Esophagus muscularis mucosa (tissue), 3 donors: ENCODE results near the gene DACT2.

Experiments
- CTCF ChIP-seq, 3 experiments: fragments of 200-600 bp in 2 of 3; fragments of 450-650 bp in 1 of 3; sonication (generic) in 2 of 3; IDR thresholded peaks; one replicate each; pipeline ENCODE4 v1.5.1; 2017 to 2019; ENCODE audit warnings: antibody characterized with exemption in 3 of 3, mild to moderate bottlenecking in 2 of 3, moderate library complexity in 1 of 3
- POLR2A ChIP-seq: fragments of 450-650 bp; IDR thresholded peaks from one replicate; pipeline ENCODE4 v1.6.1; 2017; ENCODE audit warnings: antibody characterized with exemption, moderate library complexity, mild to moderate bottlenecking, low read depth
- POLR2AphosphoS5 ChIP-seq, 2 donors: sonication (generic); formaldehyde crosslinking; IDR thresholded peaks; one replicate each; pipeline ENCODE4 v1.6.1; 2017; ENCODE audit warnings: antibody characterized with exemption in 2 of 2

GRCh38 chr6:168276576-168277273 is 42.9 kb downstream of the DACT2 start:
- TF ChIP-seq CTCF (IDR thresholded peaks at IDR 0.05): no peak
- no peak for TF ChIP-seq POLR2AphosphoS5 (IDR thresholded peaks at IDR 0.05)
- no peak for TF ChIP-seq POLR2A
